OCI-LY3 (cell line): Measurements from ENCODE around the gene TMPRSS13.

Experiments used
- H2AFZ ChIP-seq: fragments of 200-600, 300-600 bp; shearing (Covaris generic); 2 replicates; pipeline ENCODE4 v1.6.0; 2014; ENCODE audit warnings: antibody characterized with exemption, low read depth, low read length
- H3K27ac ChIP-seq: fragments of 200-600, 300-600 bp; sonication (generic); 2 replicates; pipeline ENCODE4 v1.5.1; 2014; ENCODE audit warnings: mild to moderate bottlenecking, low read length, moderate library complexity, mixed read lengths
- H3K27me3 ChIP-seq: fragments of 200-600, 300-600 bp; sonication (generic); 2 replicates; pipeline ENCODE4 v1.6.1; 2014; ENCODE audit warnings: low read depth, low read length, mixed read lengths
- H3K36me3 ChIP-seq: fragments of 200-600, 300-600 bp; sonication (generic); replicated peaks from 2 replicates; pipeline ENCODE3; 2014; ENCODE audit warnings: low read depth, low read length, mixed read lengths
- H3K4me1 ChIP-seq: fragments of 300-600, 200-600 bp; sonication (generic); 2 replicates; pipeline ENCODE4 v1.6.1; 2014; ENCODE audit warnings: low read length, mixed read lengths
- H3K4me2 ChIP-seq: fragments of 200-600, 300-600 bp; sonication (generic); 2 replicates; pipeline ENCODE4 v1.6.1; 2014; ENCODE audit warnings: low read length, mixed read lengths
- H3K4me3 ChIP-seq: fragments of 300-600, 200-600 bp; sonication (generic); 2 replicates; pipeline ENCODE4 v1.5.1; 2014; ENCODE audit warnings: antibody characterized with exemption, mild to moderate bottlenecking, low read length, moderate library complexity
- H3K79me2 ChIP-seq: fragments of 300-600, 200-600 bp; shearing (Covaris generic); 2 replicates; pipeline ENCODE4 v1.6.1; 2014; ENCODE audit warnings: mild to moderate bottlenecking, low read length, mixed read lengths
- H3K9ac ChIP-seq: fragments of 300-600, 200-600 bp; shearing (Covaris generic); 2 replicates; pipeline ENCODE4 v1.6.0; 2014; ENCODE audit warnings: mild to moderate bottlenecking, low read length, moderate library complexity
- H3K9me3 ChIP-seq: fragments of 200-600, 300-600 bp; shearing (Covaris generic); 2 replicates; pipeline ENCODE4 v1.6.1; 2014; ENCODE audit warnings: low read length, mixed read lengths; ENCODE audit not compliant: insufficient read depth
- H4K20me1 ChIP-seq: fragments of 200-600, 300-600 bp; sonication (generic); 2 replicates; pipeline ENCODE4 v1.6.1; 2016; ENCODE audit warnings: low read length, mixed read lengths; ENCODE audit not compliant: insufficient read depth
- CTCF ChIP-seq: fragments of 200-600, 300-600 bp; sonication (generic); IDR thresholded peaks from 2 replicates; pipeline ENCODE4 v1.5.1; 2014; ENCODE audit warnings: antibody characterized with exemption, low read length, low read depth
- EZH2phosphoT487 ChIP-seq: fragments of 200-600 bp; shearing (Covaris generic); IDR thresholded peaks from 2 replicates; pipeline ENCODE4 v1.6.1; 2018; ENCODE audit warnings: antibody characterized with exemption, mixed run types, low read depth

The TMPRSS13 gene

GRCh38 chr11:117908109-117908895, 20.9 kb downstream of the TMPRSS13 start:
- Histone ChIP-seq H3K9ac (peak overlapping the region; percentile 96), H4K20me1 (no peaks in the 10 kb centered on the region), H3K36me3 (peaks cover 7% of the 10 kb centered on the region), H3K27ac (peak overlapping the region; percentile 74), H3K4me1 (peaks cover 34% of the 10 kb centered on the region), H3K4me2 (peak overlapping the region; percentile 95), H2AFZ (no peak overlapping the region), H3K27me3 (no peaks in the 10 kb centered on the region), H3K4me3 (peak overlapping the region; percentile 91), H3K79me2 (peaks cover 17% of the 10 kb centered on the region), H3K9me3 (no peaks in the 10 kb centered on the region)
- no peak for TF ChIP-seq CTCF
- no peak for TF ChIP-seq EZH2phosphoT487

GRCh38 chr11:117907276-117908108, 21.7 kb downstream of the TMPRSS13 start:
- Histone ChIP-seq H3K36me3 (peaks cover 7% of the 10 kb centered on the region), H3K4me2 (peak overlapping the region; percentile 95), H3K27me3 (no peaks in the 10 kb centered on the region), H4K20me1 (no peaks in the 10 kb centered on the region), H3K9ac (peak overlapping the region; percentile 96), H3K4me1 (peaks cover 34% of the 10 kb centered on the region), H2AFZ (no peak overlapping the region), H3K27ac (peak overlapping the region; percentile 74), H3K79me2 (peaks cover 17% of the 10 kb centered on the region), H3K9me3 (no peaks in the 10 kb centered on the region), H3K4me3 (peak overlapping the region; percentile 91)
- no peak for TF ChIP-seq CTCF
- TF ChIP-seq EZH2phosphoT487: no peak

- Histone ChIP-seq H3K4me1 (peaks cover 35% of the 10 kb centered on the region), H3K27ac (peak overlapping the region; percentile 29; the same call in 1 of the 2 replicates), H3K4me2 (peak overlapping the region; percentile 59), H3K9ac (peak overlapping the region; percentile 16; the same call in 1 of the 2 replicates), H3K4me3 (peak overlapping the region; percentile 91; the same call in 1 of the 2 replicates), H2AFZ (no peak overlapping the region), H4K20me1 (no peaks in the 10 kb centered on the region), H3K79me2 (peaks cover 17% of the 10 kb centered on the region), H3K9me3 (no peaks in the 10 kb centered on the region), H3K36me3 (peaks cover 7% of the 10 kb centered on the region), H3K27me3 (no peaks in the 10 kb centered on the region)
- no peak for TF ChIP-seq CTCF
- TF ChIP-seq EZH2phosphoT487: no peak
These were observed 22.5 kb downstream of the TMPRSS13 start for GRCh38 chr11:117906710-117907109.

GRCh38 chr11:117906126-117906525, 23.1 kb downstream of the TMPRSS13 start:
- Histone ChIP-seq H3K79me2 (peaks cover 17% of the 10 kb centered on the region), H3K9me3 (no peaks in the 10 kb centered on the region), H3K4me1 (peaks cover 40% of the 10 kb centered on the region), H3K27ac (no peak overlapping the region), H3K4me2 (no peak overlapping the region), H3K27me3 (no peaks in the 10 kb centered on the region), H3K36me3 (peaks cover 7% of the 10 kb centered on the region), H3K9ac (no peak overlapping the region), H3K4me3 (no peak overlapping the region), H4K20me1 (no peaks in the 10 kb centered on the region), H2AFZ (no peak overlapping the region)
- no peak for TF ChIP-seq EZH2phosphoT487
- no peak for TF ChIP-seq CTCF
